GM18499 (cell line): ENCODE data around the gene CPN2.

Experiments used
- ATAC-seq: cut with Tn5 transposase; IDR thresholded peaks from one replicate; pipeline ENCODE4 v1.9.1; 2021; ENCODE audit warnings: moderate number of reproducible peaks; ENCODE audit not compliant: insufficient read depth, unreplicated experiment

The CPN2 gene

DNA sequence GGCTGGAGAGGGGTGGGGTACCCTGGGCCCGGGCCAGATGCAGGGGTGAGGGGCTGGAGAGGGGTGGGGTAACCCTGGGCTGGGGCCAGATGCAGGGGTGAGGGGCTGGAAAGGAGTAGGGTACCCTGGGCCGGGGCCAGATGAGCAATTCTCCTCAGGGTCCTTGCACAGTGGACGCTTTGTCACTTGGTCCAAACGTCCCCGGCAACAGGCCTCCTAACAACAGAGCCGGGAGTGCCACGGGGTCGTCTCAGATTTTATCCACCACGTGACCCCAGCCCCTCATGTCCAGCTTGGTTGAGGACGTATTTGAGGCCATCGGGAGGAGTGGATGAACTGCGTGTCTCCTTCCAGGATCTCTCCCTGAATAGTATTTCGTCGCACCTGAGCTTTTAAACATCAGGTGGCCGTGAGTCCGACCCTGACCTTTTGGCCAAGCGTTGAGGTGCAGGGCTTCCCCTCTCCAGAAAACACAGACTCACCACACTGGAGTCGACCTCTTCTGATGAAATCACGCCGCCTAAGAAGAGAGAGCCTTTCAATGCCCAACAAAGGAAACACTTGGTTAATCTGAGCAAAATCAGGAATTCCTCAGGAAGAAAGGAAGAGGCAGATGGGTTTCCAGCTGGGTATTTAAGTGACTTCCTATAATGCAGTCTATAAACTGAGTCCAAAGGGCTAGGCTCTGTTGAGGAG lies 31.2 kb upstream of the CPN2 start:
- ATAC-seq: no peak

DNA sequence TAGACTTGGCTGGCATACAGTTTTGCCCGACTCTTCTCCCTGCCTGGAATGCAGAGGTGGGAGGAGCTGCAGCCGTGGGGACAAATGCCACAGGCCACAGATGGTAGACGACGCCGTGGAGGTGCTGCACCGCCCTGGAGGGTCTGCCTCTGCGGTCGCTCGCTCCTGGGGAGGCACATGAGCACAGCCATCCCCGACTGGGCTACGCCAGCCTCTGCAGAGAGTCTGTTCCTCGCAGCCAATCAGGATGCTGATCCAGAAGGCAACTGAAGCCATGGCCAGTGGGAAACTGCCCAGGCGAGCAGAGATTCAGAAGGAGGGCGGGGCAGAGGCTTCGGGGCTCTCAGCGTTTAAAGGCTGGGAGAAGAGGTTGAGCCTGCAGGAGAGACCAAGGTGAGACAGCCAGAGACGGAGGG lies 30.3 kb upstream of the CPN2 start:
- ATAC-seq: no peak

- ATAC-seq: no peak
Measured at GRCh38 chr3:194380326-194380725, 29.2 kb upstream of the CPN2 start.

- no peak for ATAC-seq
Measured at GRCh38 chr3:194379651-194380050, 28.5 kb upstream of the CPN2 start.

DNA sequence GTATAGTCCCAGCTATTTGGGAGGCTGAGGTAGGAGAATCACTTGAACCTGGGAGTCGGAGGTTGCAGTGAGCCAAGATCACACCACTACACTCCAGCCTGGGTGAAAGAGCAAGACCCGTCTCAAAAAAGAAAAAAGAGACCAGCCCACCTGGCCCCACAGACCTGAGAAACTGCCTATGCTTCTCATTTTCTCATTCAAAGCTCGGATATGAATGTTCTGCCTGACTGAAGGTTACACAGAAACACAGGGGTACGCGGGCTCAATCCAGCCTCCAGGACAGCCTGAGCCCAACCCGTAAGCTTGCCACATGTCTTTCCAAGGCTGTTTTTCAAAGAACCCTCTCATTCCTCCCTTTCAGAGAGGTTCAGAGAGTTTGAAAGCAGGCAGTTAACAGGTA lies 28.1 kb upstream of the CPN2 start:
- ATAC-seq: no peak

DNA sequence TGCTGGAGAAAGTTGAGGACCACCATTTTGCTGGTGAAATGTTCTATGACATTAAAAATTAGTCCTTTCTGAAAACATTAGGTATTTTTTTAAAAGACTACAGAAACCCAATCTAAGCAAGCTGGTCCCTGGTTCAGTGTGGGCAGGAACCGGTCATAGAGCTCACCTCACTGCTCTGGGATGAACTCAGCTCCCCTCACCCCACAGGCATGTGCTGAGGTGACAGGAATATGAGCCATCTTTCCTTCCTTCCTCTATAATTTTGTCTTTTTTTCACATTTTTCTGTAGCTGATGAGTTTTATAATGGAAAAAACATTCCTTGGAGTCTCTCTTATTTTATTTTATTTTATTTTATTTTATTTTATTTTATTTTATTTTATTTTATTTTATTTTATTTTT lies 26.6 kb upstream of the CPN2 start:
- ATAC-seq: no peak

DNA sequence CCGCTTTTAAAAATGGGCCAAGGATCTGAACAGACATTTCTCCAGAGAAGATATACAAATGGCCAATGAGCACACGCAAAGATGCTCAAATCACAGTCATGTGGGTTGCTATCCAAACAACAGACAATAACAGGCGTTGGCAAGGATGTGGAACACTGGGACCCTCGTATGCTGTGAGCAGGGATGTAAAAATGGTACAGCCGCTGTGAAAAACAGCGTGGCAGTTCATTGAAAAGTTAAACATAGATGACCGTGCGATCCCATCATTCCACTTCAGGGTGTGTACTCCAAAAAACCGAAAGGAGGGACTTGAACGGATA lies 25.1 kb upstream of the CPN2 start:
- ATAC-seq: no peak

- ATAC-seq: no peak
Measured at GRCh38 chr3:194375473-194376240, 24.5 kb upstream of the CPN2 start.

GRCh38 chr3:194374935-194375334 lies 23.8 kb upstream of the CPN2 start:
- no peak for ATAC-seq

GRCh38 chr3:194373899-194374298 lies 22.8 kb upstream of the CPN2 start:
- ATAC-seq: no peak

- no peak for ATAC-seq
Measured at GRCh38 chr3:194373028-194373427, 21.9 kb upstream of the CPN2 start.

GRCh38 chr3:194370753-194371152 lies 19.6 kb upstream of the CPN2 start:
- no peak for ATAC-seq

DNA sequence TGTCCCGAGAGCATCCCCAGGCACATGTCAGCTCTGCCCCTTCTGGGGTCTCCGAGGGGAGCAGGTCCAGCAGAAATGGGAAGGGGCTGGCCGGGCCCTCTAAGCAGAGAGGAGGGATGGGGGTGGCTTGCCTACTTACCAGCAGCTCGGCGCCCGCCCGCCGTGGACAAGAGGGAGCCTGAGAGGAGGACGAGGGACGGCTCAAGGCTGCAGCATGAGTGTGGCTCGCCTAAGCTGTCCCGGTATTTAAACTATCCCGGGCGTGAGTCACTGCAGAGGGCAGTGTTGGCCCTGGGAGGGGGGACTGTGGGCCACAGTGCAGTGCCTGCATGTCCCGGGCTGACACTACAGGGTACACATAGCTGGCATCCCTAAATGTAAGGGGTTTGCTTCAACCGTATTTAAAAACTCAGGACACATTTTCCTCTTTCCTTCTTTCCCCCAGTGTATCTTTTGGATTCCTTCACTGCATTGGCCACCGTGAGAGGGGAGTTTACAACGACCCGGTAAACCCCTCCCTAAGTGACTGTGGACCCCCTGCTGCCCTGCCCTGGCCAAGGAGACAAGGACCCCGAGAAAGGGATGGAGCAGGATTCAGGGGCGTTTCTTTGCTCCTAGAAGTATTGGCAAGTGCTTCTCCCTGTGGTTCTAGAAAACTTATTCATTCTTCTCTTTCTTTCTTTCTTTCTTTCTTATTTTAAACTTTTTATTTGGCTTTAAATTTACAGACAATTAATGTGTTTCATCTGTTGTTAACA lies 18.6 kb upstream of the CPN2 start, which contains the start of gene LRRC15:
Gene LRRC15 (minus strand): TSS at position 222 of the 758 bp plus-strand sequence. CDS start 8,700 bp downstream, outside the sequence.
- no peak for ATAC-seq

- no peak for ATAC-seq
Measured at GRCh38 chr3:194368918-194369317, 17.8 kb upstream of the CPN2 start.

DNA sequence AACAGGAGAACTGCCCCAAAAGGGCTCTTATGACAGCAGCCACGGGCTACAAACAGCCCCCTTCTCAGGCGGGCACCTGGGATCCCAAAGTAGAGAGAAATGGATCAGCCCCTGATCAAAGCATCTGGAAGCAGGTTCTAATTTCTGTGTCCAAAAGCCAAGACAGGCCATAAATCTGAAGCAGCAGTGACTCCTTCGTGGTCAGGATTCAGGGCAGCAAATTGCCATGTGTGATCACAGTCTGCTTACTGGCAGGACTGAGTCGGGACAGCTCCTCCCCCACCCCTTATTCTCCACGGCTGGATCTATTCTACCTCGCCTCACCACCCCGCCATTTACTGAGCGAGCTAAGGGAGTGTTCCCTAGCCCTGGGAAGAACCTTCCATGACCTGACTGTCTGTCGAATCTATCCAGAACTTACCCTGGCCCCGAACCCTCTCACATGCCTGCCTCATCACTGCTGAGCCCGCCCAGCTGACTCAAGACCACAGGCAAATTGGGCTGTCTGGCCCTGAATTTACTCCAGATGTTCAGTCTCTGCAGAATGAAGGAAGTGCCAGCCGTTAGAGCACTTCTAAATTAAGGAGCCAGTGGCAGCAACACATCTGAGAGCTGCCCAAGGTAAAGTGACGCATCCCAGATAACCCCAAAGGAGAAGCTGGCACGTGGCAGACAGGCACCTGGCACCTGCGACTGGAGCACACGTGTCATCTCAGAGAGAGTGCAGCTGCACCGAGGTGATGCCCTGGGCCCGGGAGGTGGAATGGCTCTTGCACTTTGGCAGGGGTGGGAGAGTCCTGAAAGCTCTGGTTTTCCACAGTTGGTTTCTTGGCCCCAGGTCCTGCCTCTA lies 17.1 kb upstream of the CPN2 start:
- no peak for ATAC-seq

- ATAC-seq: no peak
Measured at GRCh38 chr3:194365978-194366490, 14.9 kb upstream of the CPN2 start.

DNA sequence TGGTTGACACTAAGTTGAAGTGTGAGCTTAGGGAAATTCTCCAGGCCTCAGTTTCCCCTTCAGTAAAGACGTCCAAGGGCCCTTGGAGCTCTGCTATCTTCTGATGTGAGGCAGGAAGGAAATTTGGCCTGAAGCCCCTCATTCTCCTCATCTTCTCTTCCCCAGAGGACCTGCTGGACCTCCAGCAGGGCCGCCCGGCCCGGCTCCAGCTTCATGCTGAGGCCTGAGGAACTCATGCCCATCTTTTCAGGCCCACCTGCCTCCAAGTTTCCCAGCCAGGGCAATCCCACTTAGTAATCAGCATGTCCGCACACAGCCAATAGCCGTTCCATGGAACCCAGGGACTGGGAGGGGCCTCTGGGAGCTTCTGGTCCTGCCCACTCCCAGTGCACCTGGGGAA lies 14.4 kb upstream of the CPN2 start:
- ATAC-seq: no peak

DNA sequence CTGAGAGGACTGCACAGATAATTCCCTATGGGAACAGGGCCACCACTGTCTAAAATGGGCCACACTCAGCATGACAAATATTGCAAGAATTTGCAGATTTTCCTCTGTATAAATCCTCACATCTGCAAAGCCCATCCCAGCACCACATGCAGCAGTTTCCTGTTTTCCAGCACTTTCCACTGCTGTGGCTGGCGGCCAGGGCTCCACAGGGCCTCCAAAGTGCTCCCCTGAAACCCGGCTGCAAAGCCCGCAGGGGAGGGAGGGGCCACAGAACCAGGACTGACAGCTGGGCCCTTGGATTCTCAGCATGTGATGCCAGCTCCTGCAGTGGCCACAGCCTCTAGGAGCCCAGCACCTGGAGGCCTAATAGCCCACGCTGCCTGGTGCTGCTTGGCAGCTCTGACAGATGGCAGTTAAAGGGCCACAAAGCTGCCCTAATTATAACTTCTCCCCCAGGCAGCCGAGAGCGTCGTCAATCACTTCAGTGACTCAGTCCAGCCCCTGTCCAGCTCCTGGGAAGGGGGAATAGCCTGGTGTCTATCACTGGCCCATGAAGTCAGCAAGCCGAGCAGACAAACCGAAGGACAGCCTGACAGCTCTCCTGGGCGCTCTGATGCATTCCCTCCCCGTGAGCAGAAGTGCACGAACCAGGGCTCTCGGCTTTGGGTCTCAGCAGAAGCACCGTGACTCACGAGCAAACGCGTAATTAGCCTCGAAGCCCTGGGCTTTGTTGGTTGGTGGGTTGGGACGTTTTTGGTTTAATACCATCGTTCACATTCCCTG lies 13.7 kb upstream of the CPN2 start:
- no peak for ATAC-seq

DNA sequence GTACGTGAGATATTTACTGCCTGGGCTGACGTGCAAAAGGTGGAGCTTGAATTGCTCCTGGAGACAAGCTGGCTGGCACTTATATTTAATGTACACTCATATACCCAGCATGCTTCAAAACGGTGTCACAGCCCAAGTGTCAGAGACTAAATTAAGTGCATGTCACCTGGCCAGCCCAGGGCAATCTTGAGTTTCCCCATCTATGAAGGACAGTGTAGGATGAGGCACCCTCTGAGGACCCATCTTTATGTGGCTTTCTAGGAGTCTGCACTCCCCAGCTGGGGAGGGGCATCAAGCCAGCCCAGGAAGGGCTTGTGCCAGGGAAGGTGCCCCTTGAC lies 13.2 kb upstream of the CPN2 start:
- no peak for ATAC-seq

GRCh38 chr3:194360568-194360967 lies 9.4 kb upstream of the CPN2 start:
- no peak for ATAC-seq
